OCI-LY3 (cell line): ENCODE measurements around the gene CDKN2D.

ENCODE experiments used
- EZH2phosphoT487 ChIP-seq: fragments of 200-600 bp; shearing (Covaris generic); IDR thresholded peaks from 2 replicates; pipeline ENCODE4 v1.6.1; 2018; ENCODE audit warnings: antibody characterized with exemption, mixed run types, low read depth
- TF ChIP-seq, protein P1 (sequence below): fragments of 200-600, 300-600 bp; sonication (generic); IDR thresholded peaks from 2 replicates; pipeline ENCODE4 v1.5.1; 2014; ENCODE audit warnings: antibody characterized with exemption, low read length, low read depth

DNA sequence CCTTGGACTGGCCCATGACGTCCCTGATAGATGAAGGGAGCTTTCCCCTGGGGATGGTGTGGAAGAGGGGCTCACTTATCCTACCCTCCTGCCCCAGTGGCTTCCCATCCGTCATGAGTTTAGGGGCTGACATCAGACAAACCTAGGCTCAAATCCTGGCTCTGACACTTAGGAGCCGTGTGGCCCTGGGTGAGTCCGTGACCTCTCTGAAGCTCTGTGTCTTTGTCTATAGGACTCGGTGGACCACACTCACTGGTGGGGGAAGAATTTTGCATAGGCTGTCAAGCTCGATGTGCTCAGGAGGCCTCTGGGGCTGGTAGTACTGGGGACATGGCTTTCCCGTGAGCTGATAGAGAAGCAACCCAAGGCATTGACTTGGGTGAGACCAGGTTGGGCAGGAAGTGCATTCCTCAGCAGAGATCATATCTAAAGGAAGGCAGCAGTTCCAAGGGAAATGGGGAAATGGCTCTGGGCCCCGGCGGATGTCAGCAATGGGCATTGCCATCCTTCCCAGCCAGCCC is 35.7 kb upstream of the CDKN2D start:
- TF ChIP-seq, protein P1, sequence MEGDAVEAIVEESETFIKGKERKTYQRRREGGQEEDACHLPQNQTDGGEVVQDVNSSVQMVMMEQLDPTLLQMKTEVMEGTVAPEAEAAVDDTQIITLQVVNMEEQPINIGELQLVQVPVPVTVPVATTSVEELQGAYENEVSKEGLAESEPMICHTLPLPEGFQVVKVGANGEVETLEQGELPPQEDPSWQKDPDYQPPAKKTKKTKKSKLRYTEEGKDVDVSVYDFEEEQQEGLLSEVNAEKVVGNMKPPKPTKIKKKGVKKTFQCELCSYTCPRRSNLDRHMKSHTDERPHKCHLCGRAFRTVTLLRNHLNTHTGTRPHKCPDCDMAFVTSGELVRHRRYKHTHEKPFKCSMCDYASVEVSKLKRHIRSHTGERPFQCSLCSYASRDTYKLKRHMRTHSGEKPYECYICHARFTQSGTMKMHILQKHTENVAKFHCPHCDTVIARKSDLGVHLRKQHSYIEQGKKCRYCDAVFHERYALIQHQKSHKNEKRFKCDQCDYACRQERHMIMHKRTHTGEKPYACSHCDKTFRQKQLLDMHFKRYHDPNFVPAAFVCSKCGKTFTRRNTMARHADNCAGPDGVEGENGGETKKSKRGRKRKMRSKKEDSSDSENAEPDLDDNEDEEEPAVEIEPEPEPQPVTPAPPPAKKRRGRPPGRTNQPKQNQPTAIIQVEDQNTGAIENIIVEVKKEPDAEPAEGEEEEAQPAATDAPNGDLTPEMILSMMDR = no peak
- no peak for TF ChIP-seq EZH2phosphoT487
